Endothelial cell of umbilical vein (primary cell): ENCODE measurements around the gene CLDN15. TPM values are rescaled to one million over a fixed set of nuclear protein-coding genes. Genes with fewer than 3 reads are reported as not detected.

ENCODE experiments used
- BruUV-seq: library from RNA; stranded (reverse); fragments of 400-500 nt; replicated peaks from 2 replicates; lab custom pipeline; 2021; lab: Mats Ljungman, UMichigan
- CTCF ChIA-PET: fragments of 300-600, 350-600 bp; sonication (Branson Sonifier 250); formaldehyde crosslinking; loops from one replicate; lab custom pipeline; 2021; ENCODE audit warnings: antibody characterized with exemption, inconsistent platforms; lab: Charles Lee
- POLR2A ChIA-PET: fragments of 300-600, 350-600 bp; sonication (Branson Sonifier 250); formaldehyde crosslinking; loops from one replicate; lab custom pipeline; 2021; ENCODE audit warnings: antibody characterized with exemption, inconsistent platforms; lab: Charles Lee
- DNase-seq: peaks from one replicate; pipeline ENCODE4 v3.0.0-alpha.2; 2011; ENCODE audit warnings: low read depth, low spot score
- FAIRE-seq: peaks from 2 replicates; lab custom pipeline; 2011; peaks lifted over from hg19 to GRCh38; lab: Jason Lieb, UNC
- H2AFZ ChIP-seq: 2 replicates; pipeline ENCODE4 v1.6.0; 2012; ENCODE audit warnings: low read depth, low read length, control low read depth, inconsistent platforms
- H3K27ac ChIP-seq: 2 replicates; pipeline ENCODE4 v1.5.1; 2011; ENCODE audit warnings: low read depth, mild to moderate bottlenecking, control low read depth, low read length, moderate library complexity; ENCODE audit not compliant: insufficient read depth
- H3K27me3 ChIP-seq, 2 experiments: 2 replicates each; pipeline versions ENCODE4 v1.6.0 to v1.6.1; 2011; ENCODE audit warnings: low read length in 2 of 2, mixed read lengths in 1 of 2; ENCODE audit not compliant: control insufficient read depth in 2 of 2, insufficient read depth in 2 of 2
- H3K36me3 ChIP-seq, 2 experiments: 2 replicates in 1 of 2; 3 replicates in 1 of 2; pipeline ENCODE4 v1.5.1; 2011; ENCODE audit warnings: low read length in 2 of 2, mild to moderate bottlenecking in 1 of 2, moderate library complexity in 1 of 2; ENCODE audit not compliant: control insufficient read depth in 2 of 2, insufficient read depth in 2 of 2; ENCODE audit errors: extremely low read depth in 1 of 2
- H3K4me1 ChIP-seq: 3 replicates; pipeline ENCODE4 v1.5.1; 2011; ENCODE audit warnings: mild to moderate bottlenecking, low read length; ENCODE audit not compliant: control insufficient read depth, insufficient read depth; ENCODE audit errors: extremely low read depth
- H3K4me2 ChIP-seq: 2 replicates; pipeline ENCODE4 v1.6.1; 2011; ENCODE audit warnings: low read length, control low read depth, mixed read lengths; ENCODE audit not compliant: insufficient read depth
- H3K4me3 ChIP-seq, 3 experiments: fragments of 200-600 bp in 1 of 3; sonication (generic), shearing (Covaris generic) in 1 of 3; replicated peaks in 1 of 3; 2 replicates each; pipeline ENCODE4 v1.5.1; 2011 to 2016; ENCODE audit warnings: control low read depth in 3 of 3, low read length in 3 of 3, mild to moderate bottlenecking in 2 of 3, inconsistent platforms in 1 of 3, low read depth in 1 of 3, moderate library complexity in 1 of 3; ENCODE audit not compliant: insufficient read depth in 1 of 3
- H3K79me2 ChIP-seq: 2 replicates; pipeline ENCODE4 v1.6.0; 2012; ENCODE audit warnings: low read length, inconsistent platforms; ENCODE audit not compliant: control insufficient read depth, insufficient read depth
- H3K9ac ChIP-seq: replicated peaks from 2 replicates; pipeline ENCODE3; 2011; ENCODE audit warnings: low read length, control low read depth; ENCODE audit not compliant: insufficient read depth; ENCODE audit errors: extremely low read depth
- H3K9me1 ChIP-seq: replicated peaks from 3 replicates; pipeline ENCODE4 v1.6.0; 2011; ENCODE audit warnings: mild to moderate bottlenecking, low read length; ENCODE audit not compliant: control insufficient read depth, insufficient read depth; ENCODE audit errors: extremely low read depth
- H3K9me3 ChIP-seq: replicated peaks from 2 replicates; pipeline ENCODE4 v1.5.1; 2012; ENCODE audit warnings: low read length, inconsistent platforms; ENCODE audit not compliant: control insufficient read depth, insufficient read depth
- H4K20me1 ChIP-seq: replicated peaks from 2 replicates; pipeline ENCODE3; 2011; ENCODE audit warnings: mild to moderate bottlenecking, low read length; ENCODE audit not compliant: control insufficient read depth, insufficient read depth; ENCODE audit errors: extremely low read depth
- EZH2 ChIP-seq: IDR thresholded peaks from 2 replicates; pipeline ENCODE4 v1.6.1; 2012; ENCODE audit warnings: borderline replicate concordance, low read depth, mild to moderate bottlenecking, moderate library complexity, low read length, inconsistent platforms; ENCODE audit not compliant: severe bottlenecking
- FOS ChIP-seq: IDR thresholded peaks from 2 replicates; pipeline ENCODE4 v1.6.1; 2011; ENCODE audit warnings: mild to moderate bottlenecking, low read length, moderate library complexity, borderline replicate concordance; ENCODE audit not compliant: insufficient read depth
- GATA2 ChIP-seq: IDR thresholded peaks from 2 replicates; pipeline ENCODE4 v1.7.0; 2011; ENCODE audit warnings: low read depth, mild to moderate bottlenecking, moderate library complexity, mixed read lengths, low read length; ENCODE audit not compliant: insufficient read length, insufficient read depth
- JUN ChIP-seq: IDR thresholded peaks from 2 replicates; pipeline ENCODE4 v1.6.1; 2011; ENCODE audit warnings: borderline replicate concordance, low read depth; ENCODE audit not compliant: insufficient read length, insufficient read depth
- MYC ChIP-seq: IDR thresholded peaks from one replicate; pipeline ENCODE4 v1.6.1; 2011; ENCODE audit warnings: mild to moderate bottlenecking, low read depth, low read length
- POLR2A ChIP-seq: IDR thresholded peaks from 2 replicates; pipeline ENCODE4 v1.6.1; 2012; ENCODE audit warnings: low read depth, mild to moderate bottlenecking, control low read depth, low read length
- POLR2AphosphoS5 ChIP-seq: IDR thresholded peaks from 2 replicates; pipeline ENCODE4 v1.6.1; 2012; ENCODE audit warnings: low read depth, mild to moderate bottlenecking, control low read depth, low read length, moderate library complexity; ENCODE audit not compliant: insufficient read depth
- dilution Hi-C: fragments of 300-500 bp; cut with MboI; formaldehyde crosslinking; loops from one replicate; pipeline ENCODE4 v1.15.0; 2019; ENCODE audit warnings: low sequenced_read_pairs; ENCODE audit not compliant: extremely low pct_ligation_motif_present
- intact Hi-C: fragments of 100-400 bp; cut with micrococcal nuclease; formaldehyde crosslinking; loops from one replicate; pipeline ENCODE4 v1.10.0; 2022
- polyA plus RNA-seq, 4 experiments: library from polyadenylated mRNA; depleted of rRNA in 3 of 4; stranded (reverse) in 3 of 4; unstranded in 1 of 4; fragments of >200 nt; gene quantifications; 2 replicates each; pipeline versions ENCODE4 v1.2.1 to v1.2.3, GENCODE V29; 2011 to 2012; ENCODE audit warnings: missing spikeins in 1 of 4
- total RNA-seq: library from RNA; stranded (reverse); gene quantifications from 2 replicates; pipeline ENCODE4 v1.2.3, GENCODE V29; 2021
- TF ChIP-seq, protein P1 (sequence below): IDR thresholded peaks from 2 replicates; pipeline ENCODE4 v1.6.1; 2011; ENCODE audit not compliant: insufficient read depth, insufficient read length
- TF ChIP-seq, protein P2 (sequence below), 2 donors: IDR thresholded peaks; 1 replicate in 1 of 2; 2 replicates in 1 of 2; pipeline ENCODE4 v1.5.1; 2011; ENCODE audit warnings: low read length in 2 of 2, mild to moderate bottlenecking in 2 of 2, moderate library complexity in 2 of 2, control low read depth in 1 of 2, inconsistent platforms in 1 of 2, low read depth in 1 of 2; ENCODE audit not compliant: insufficient read depth in 1 of 2; ENCODE audit errors: extremely low read depth in 1 of 2

The CLDN15 gene
- total and polyA plus RNA-seq, 2 donors (not counting 3 experiments of a cell fraction or from before 2014, with no cell fraction given) = 11.3 to 17.7 TPM

DNA sequence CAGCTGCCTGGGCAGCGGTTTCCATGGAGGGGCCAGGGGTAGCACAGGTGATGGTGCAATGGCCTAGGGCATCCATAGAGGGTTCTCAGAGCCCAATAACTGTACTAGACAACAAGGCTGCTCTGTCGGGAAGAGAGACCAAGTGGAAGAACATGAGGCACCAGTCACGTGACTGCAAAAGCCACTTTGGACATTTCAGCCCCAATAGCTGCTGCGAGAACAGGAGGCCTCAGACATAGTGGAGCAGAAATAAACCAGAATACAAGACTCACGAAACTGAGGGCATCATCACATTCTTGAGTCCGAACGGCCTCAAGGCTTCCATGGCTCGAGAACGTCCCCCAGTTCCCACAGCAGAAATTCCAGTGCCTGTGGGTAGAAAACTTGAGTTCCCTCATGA, 39.6 kb upstream of the CLDN15 start:
- Histone ChIP-seq H3K27me3 (peaks cover 0 to 2% of the 10 kb centered on the region in 2 experiments), H4K20me1 (no peaks in the 10 kb centered on the region), H3K27ac (no peak overlapping the region), H3K36me3 (no peaks in the 10 kb centered on the region), H3K79me2 (no peaks in the 10 kb centered on the region), H3K9me3 (no peaks in the 10 kb centered on the region), H3K4me3 (no peak overlapping the region), H3K4me1 (no peaks in the 10 kb centered on the region), H3K9me1 (no peaks in the 10 kb centered on the region), H2AFZ (no peak overlapping the region), H3K9ac (no peak overlapping the region), H3K4me2 (no peak overlapping the region)
- DNase-seq (no peak), FAIRE-seq (no peak)
- POLR2A ChIA-PET = no interaction called here
- dilution Hi-C loops = no loop called here
- BruUV-seq = no TSS peak
- CTCF ChIA-PET = interaction anchor here (2.7 to 6.6 kb wide), 2 partner anchors 84 to 133 kb away, joined by 15 to 29 read pairs; no protein-coding TSS in a partner anchor
- no peak for TF ChIP-seq MYC
- TF ChIP-seq POLR2A = no peak
- TF ChIP-seq, protein P1, sequence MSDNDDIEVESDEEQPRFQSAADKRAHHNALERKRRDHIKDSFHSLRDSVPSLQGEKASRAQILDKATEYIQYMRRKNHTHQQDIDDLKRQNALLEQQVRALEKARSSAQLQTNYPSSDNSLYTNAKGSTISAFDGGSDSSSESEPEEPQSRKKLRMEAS = no peak
- TF ChIP-seq EZH2 = no peak
- no peak for TF ChIP-seq FOS
- no peak for TF ChIP-seq POLR2AphosphoS5
- TF ChIP-seq, protein P2, sequence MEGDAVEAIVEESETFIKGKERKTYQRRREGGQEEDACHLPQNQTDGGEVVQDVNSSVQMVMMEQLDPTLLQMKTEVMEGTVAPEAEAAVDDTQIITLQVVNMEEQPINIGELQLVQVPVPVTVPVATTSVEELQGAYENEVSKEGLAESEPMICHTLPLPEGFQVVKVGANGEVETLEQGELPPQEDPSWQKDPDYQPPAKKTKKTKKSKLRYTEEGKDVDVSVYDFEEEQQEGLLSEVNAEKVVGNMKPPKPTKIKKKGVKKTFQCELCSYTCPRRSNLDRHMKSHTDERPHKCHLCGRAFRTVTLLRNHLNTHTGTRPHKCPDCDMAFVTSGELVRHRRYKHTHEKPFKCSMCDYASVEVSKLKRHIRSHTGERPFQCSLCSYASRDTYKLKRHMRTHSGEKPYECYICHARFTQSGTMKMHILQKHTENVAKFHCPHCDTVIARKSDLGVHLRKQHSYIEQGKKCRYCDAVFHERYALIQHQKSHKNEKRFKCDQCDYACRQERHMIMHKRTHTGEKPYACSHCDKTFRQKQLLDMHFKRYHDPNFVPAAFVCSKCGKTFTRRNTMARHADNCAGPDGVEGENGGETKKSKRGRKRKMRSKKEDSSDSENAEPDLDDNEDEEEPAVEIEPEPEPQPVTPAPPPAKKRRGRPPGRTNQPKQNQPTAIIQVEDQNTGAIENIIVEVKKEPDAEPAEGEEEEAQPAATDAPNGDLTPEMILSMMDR (IDR thresholded peaks at IDR 0.05; ENCODE audit: extremely low read depth in 1 of 2, insufficient read depth in 1 of 2, low read depth in 1 of 2, low read length in 2 of 2) = no peak
- no peak for TF ChIP-seq GATA2
- TF ChIP-seq JUN = no peak
- intact Hi-C loops = no loop called here
